Stomach (tissue), 4 donors: ENCODE results near the gene ARHGAP10.

ENCODE experiments used
- CTCF ChIP-seq, 7 experiments: fragments of 450-650 bp in 4 of 7; fragments of 200-600 bp in 3 of 7; sonication (generic) in 3 of 7; IDR thresholded peaks; one replicate each; pipeline ENCODE4 v1.5.1; 2016 to 2019; ENCODE audit warnings: antibody characterized with exemption in 7 of 7, control low read depth in 2 of 7, mild to moderate bottlenecking in 1 of 7
- EP300 ChIP-seq: sonication (generic); formaldehyde crosslinking; IDR thresholded peaks from one replicate; pipeline ENCODE4 v1.6.1; 2017; ENCODE audit warnings: antibody characterized with exemption
- POLR2A ChIP-seq, 4 donors: fragments of 450-650 bp; IDR thresholded peaks; one replicate each; pipeline ENCODE4 v1.6.1; 2016; ENCODE audit warnings: antibody characterized with exemption in 4 of 4, control low read depth in 2 of 4, mild to moderate bottlenecking in 1 of 4, moderate library complexity in 1 of 4
- POLR2AphosphoS5 ChIP-seq, 3 donors: sonication (generic); formaldehyde crosslinking; IDR thresholded peaks; one replicate each; pipeline ENCODE4 v1.6.1; 2016; ENCODE audit warnings: antibody characterized with exemption in 3 of 3

- TF ChIP-seq CTCF (IDR thresholded peaks at IDR 0.05) (no peak), EP300 (no peak), POLR2A (IDR thresholded peaks at IDR 0.05) (no peak), POLR2AphosphoS5 (IDR thresholded peaks at IDR 0.05) (no peak)
Measured at GRCh38 chr4:147880511-147880910, 148.6 kb downstream of the ARHGAP10 start.
